ENCODE data around the gene APPBP2.
"Not testable (repeated sequence)": the region's sequence is repeated elsewhere in the genome, so short reads cannot be mapped to it uniquely, and the experiment has no call there.

Gene APPBP2

GRCh38 chr17:60442271-60443173 lies 83.5 kb downstream of the APPBP2 start:
- no peaks in the 10 kb centered on the region for H3K4me1 ChIP-seq (ENCODE audit: control insufficient read depth, insufficient read depth, low read length)
- H3K9me3 ChIP-seq (ENCODE audit: control insufficient read depth, insufficient read depth, low read length): no peaks in the 10 kb centered on the region; the same call in 1 of the 2 replicates
- no peak for DNase-seq (ENCODE audit: low read depth, low spot score)
- H3K27ac ChIP-seq (ENCODE audit: low read length): no peak overlapping the region
- H3K36me3 ChIP-seq (ENCODE audit: control insufficient read depth, insufficient read depth, low read length): peaks cover 3% of the 10 kb centered on the region; the same call in 1 of the 2 replicates
- H3K27me3 ChIP-seq (ENCODE audit: control insufficient read depth, insufficient read depth, low read length): no peaks in the 10 kb centered on the region
- WGBS (ENCODE audit: insufficient coverage, insufficient read length): no CpG with 5 or more reads among the region's 6 CpGs
- H3K4me3 ChIP-seq (ENCODE audit: low read length): no peak overlapping the region

DNA sequence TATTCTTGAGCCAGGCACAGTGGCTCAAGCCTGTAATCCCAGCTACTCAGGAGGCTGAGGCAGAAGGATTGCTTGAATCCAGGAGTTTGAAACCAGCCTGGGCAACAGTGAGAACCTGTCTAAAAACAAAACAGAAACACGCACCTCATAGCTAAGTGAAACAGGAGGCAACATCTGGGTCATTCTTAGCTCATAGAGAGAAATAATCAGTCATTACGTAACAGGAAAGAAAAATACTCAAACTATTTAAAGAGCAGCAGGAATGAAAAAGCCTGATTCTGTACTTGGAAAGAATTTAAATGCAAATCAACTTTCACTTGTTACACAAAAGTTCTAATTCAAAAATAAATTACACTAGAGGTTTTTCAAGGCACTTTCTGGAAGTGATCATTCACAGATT lies 86.5 kb downstream of the APPBP2 start:
- Histone ChIP-seq H3K36me3 (ENCODE audit: control insufficient read depth, insufficient read depth, low read length) (no peaks in the 10 kb centered on the region), H3K9me3 (ENCODE audit: control insufficient read depth, insufficient read depth, low read length) (no peaks in the 10 kb centered on the region; the same call in 1 of the 2 replicates), H3K27ac (ENCODE audit: low read length) (no peak overlapping the region), H3K4me1 (ENCODE audit: control insufficient read depth, insufficient read depth, low read length) (no peaks in the 10 kb centered on the region), H3K27me3 (ENCODE audit: control insufficient read depth, insufficient read depth, low read length) (no peaks in the 10 kb centered on the region), H3K4me3 (ENCODE audit: low read length) (no peak overlapping the region)
- WGBS (ENCODE audit: insufficient coverage, insufficient read length): no CpG with 5 or more reads among the region's 2 CpGs
- DNase-seq (ENCODE audit: low read depth, low spot score): no peak

GRCh38 chr17:60436676-60437075 lies 89.4 kb downstream of the APPBP2 start:
- no peaks in the 10 kb centered on the region for H3K4me1 ChIP-seq (ENCODE audit: control insufficient read depth, insufficient read depth, low read length)
- H3K9me3 ChIP-seq (ENCODE audit: control insufficient read depth, insufficient read depth, low read length): peaks cover 2% of the 10 kb centered on the region
- no peak for DNase-seq (ENCODE audit: low read depth, low spot score)
- no peaks in the 10 kb centered on the region for H3K27me3 ChIP-seq (ENCODE audit: control insufficient read depth, insufficient read depth, low read length)
- no peak overlapping the region for H3K27ac ChIP-seq (ENCODE audit: low read length)
- no peak overlapping the region for H3K4me3 ChIP-seq (ENCODE audit: low read length)
- WGBS (ENCODE audit: insufficient coverage, insufficient read length): no CpG with 5 or more reads among the region's 5 CpGs
- no peaks in the 10 kb centered on the region for H3K36me3 ChIP-seq (ENCODE audit: control insufficient read depth, insufficient read depth, low read length)

- DNase-seq (ENCODE audit: low read depth, low spot score): peak; percentile 60
- Histone ChIP-seq H3K4me3 (ENCODE audit: low read length) (no peak overlapping the region), H3K4me1 (ENCODE audit: control insufficient read depth, insufficient read depth, low read length) (no peaks in the 10 kb centered on the region), H3K9me3 (ENCODE audit: control insufficient read depth, insufficient read depth, low read length) (peaks cover 2% of the 10 kb centered on the region), H3K27ac (ENCODE audit: low read length) (no peak overlapping the region), H3K36me3 (ENCODE audit: control insufficient read depth, insufficient read depth, low read length) (no peaks in the 10 kb centered on the region), H3K27me3 (ENCODE audit: control insufficient read depth, insufficient read depth, low read length) (no peaks in the 10 kb centered on the region)
- no CpG with 5 or more reads among the region's 28 CpGs for WGBS (ENCODE audit: insufficient coverage, insufficient read length)
These were observed 90.5 kb downstream of the APPBP2 start for GRCh38 chr17:60435244-60436167.

GRCh38 chr17:60433021-60433997 lies 92.7 kb downstream of the APPBP2 start:
- H3K9me3 ChIP-seq (ENCODE audit: control insufficient read depth, insufficient read depth, low read length); H3K36me3 ChIP-seq (ENCODE audit: control insufficient read depth, insufficient read depth, low read length); DNase-seq (ENCODE audit: low read depth, low spot score); H3K4me1 ChIP-seq (ENCODE audit: control insufficient read depth, insufficient read depth, low read length); H3K27ac ChIP-seq (ENCODE audit: low read length); H3K27me3 ChIP-seq (ENCODE audit: control insufficient read depth, insufficient read depth, low read length); H3K4me3 ChIP-seq (ENCODE audit: low read length): not testable (repeated sequence)
- no CpG with 5 or more reads among the region's 4 CpGs for WGBS (ENCODE audit: insufficient coverage, insufficient read length)

DNA sequence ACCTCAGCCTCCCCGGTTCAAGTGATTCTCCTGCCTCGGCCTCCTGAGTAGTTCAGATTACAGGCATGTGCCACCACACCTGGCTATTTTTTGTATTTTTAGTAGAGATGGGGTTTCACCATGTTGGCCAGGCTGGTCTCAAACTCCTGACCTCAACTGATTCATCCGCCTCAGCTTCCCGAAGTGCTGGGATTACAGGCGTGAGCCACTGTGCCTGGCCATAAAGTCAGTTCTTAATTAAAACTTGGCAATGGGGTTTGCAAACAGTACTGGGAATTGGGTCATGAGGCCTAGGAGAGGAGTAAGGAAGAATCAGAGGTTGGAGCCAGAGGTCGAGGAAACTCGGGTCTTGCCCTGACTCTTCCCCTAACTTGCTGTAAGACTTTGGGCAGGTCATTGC lies 95.5 kb downstream of the APPBP2 start:
- not testable (repeated sequence) for H3K9me3 ChIP-seq (ENCODE audit: control insufficient read depth, insufficient read depth, low read length); H3K4me1 ChIP-seq (ENCODE audit: control insufficient read depth, insufficient read depth, low read length); H3K4me3 ChIP-seq (ENCODE audit: low read length); DNase-seq (ENCODE audit: low read depth, low spot score); H3K36me3 ChIP-seq (ENCODE audit: control insufficient read depth, insufficient read depth, low read length); H3K27ac ChIP-seq (ENCODE audit: low read length); H3K27me3 ChIP-seq (ENCODE audit: control insufficient read depth, insufficient read depth, low read length)
- no CpG with 5 or more reads among the region's 7 CpGs for WGBS (ENCODE audit: insufficient coverage, insufficient read length)

- WGBS (ENCODE audit: insufficient coverage, insufficient read length): no CpG with 5 or more reads among the region's 6 CpGs
- not testable (repeated sequence) for H3K4me1 ChIP-seq (ENCODE audit: control insufficient read depth, insufficient read depth, low read length)
These were observed 97.6 kb downstream of the APPBP2 start for GRCh38 chr17:60428491-60428890.

DNA sequence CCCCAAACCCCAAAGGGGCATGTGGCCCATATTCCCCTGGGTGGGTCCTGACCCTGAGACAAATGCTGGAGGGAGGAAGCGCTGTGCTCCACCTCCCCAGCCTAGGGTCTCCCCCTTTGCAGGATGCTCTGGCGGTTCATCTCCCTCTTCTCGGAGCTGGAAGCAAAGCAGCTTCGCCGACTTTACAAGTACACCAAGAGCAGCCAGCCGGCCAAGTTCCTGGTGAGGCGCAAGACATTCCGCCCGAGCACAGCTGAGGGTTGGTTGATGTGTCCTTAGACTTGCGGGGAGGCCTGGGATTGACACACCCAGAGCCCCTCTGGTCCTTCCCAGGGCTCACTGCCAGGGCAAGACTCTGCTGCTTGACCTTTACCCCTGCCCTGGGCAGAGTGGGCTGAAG lies 99.4 kb downstream of the APPBP2 start:
- Histone ChIP-seq H3K27me3 (ENCODE audit: control insufficient read depth, insufficient read depth, low read length) (no peaks in the 10 kb centered on the region; the same call in 1 of the 2 replicates), H3K4me3 (ENCODE audit: low read length) (no peak overlapping the region), H3K27ac (ENCODE audit: low read length) (no peak overlapping the region), H3K9me3 (ENCODE audit: control insufficient read depth, insufficient read depth, low read length) (no peaks in the 10 kb centered on the region), H3K36me3 (ENCODE audit: control insufficient read depth, insufficient read depth, low read length) (no peaks in the 10 kb centered on the region), H3K4me1 (ENCODE audit: control insufficient read depth, insufficient read depth, low read length) (peaks cover 4% of the 10 kb centered on the region)
- WGBS (ENCODE audit: insufficient coverage, insufficient read length): no CpG with 5 or more reads among the region's 10 CpGs
- DNase-seq (ENCODE audit: low read depth, low spot score): no peak

More at GRCh38 chr17:60428491-60428890, 97.6 kb downstream of the APPBP2 start:
- not testable (repeated sequence) for H3K4me3 ChIP-seq (ENCODE audit: low read length); DNase-seq (ENCODE audit: low read depth, low spot score); H3K27me3 ChIP-seq (ENCODE audit: control insufficient read depth, insufficient read depth, low read length); H3K9me3 ChIP-seq (ENCODE audit: control insufficient read depth, insufficient read depth, low read length); H3K27ac ChIP-seq (ENCODE audit: low read length); H3K36me3 ChIP-seq (ENCODE audit: control insufficient read depth, insufficient read depth, low read length)

DNA sequence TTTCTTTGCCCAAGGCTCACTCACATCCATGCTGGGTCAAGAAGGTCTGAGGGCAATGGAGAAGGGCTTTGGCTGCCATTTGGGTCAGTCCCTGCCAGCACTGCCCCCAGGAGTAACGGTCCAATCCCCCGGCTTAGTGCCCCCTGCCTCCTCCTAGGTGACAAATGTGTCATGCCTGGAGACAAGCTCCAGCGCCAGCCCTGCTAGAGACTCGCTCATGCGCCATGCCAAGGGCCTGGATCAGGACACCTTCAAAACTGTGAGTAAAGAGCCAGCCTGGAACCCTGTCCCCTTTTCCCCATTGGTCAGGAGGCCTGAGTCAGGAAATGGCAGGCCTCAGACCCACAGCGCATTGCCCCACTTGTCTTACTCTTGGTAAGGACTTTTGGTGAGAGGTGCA lies 100.4 kb downstream of the APPBP2 start:
- Histone ChIP-seq H3K27ac (ENCODE audit: low read length) (no peak overlapping the region), H3K4me1 (ENCODE audit: control insufficient read depth, insufficient read depth, low read length) (peaks cover 4% of the 10 kb centered on the region)
- no CpG with 5 or more reads among the region's 6 CpGs for WGBS (ENCODE audit: insufficient coverage, insufficient read length)

More for the DNA sequence above, 100.4 kb downstream of the APPBP2 start:
- H3K9me3 ChIP-seq (ENCODE audit: control insufficient read depth, insufficient read depth, low read length): no peaks in the 10 kb centered on the region
- no peak overlapping the region for H3K4me3 ChIP-seq (ENCODE audit: low read length)
- DNase-seq (ENCODE audit: low read depth, low spot score): no peak
- no peaks in the 10 kb centered on the region; the same call in 1 of the 2 replicates for H3K27me3 ChIP-seq (ENCODE audit: control insufficient read depth, insufficient read depth, low read length)
- no peaks in the 10 kb centered on the region for H3K36me3 ChIP-seq (ENCODE audit: control insufficient read depth, insufficient read depth, low read length)
